ENCODE results near the gene CORO2B. TPM values are rescaled to one million over a fixed set of nuclear protein-coding genes. Genes with fewer than 3 reads are reported as not detected.

Gene CORO2B
- total and polyA plus RNA-seq, 9 of the 15 experiments (the other 6 are each of a cell fraction or from before 2014, with no cell fraction given): not detected

GRCh38 chr15:68668926-68669600 lies 90.3 kb downstream of the CORO2B start:
- H3K27me3 ChIP-seq (ENCODE audit: control insufficient read depth in 2 of 2, insufficient read depth in 2 of 2, low read length in 2 of 2): peaks cover 0 to 17% of the 10 kb centered on the region in 2 experiments; a peak in 2 of 5 replicates
- no peak overlapping the region for H3K27ac ChIP-seq (ENCODE audit: extremely low read depth, low read depth, low read length)
- peaks cover 3% of the 10 kb centered on the region for H3K9me1 ChIP-seq (ENCODE audit: control insufficient read depth, insufficient read depth, low read length)
- no peaks in the 10 kb centered on the region for H3K79me2 ChIP-seq (ENCODE audit: control insufficient read depth, insufficient read depth, low read length)
- POLR2A ChIA-PET: no interaction called here
- H4K20me1 ChIP-seq (replicated peaks; ENCODE audit: control insufficient read depth, insufficient read depth, low read length): no peaks in the 10 kb centered on the region; the same call in 1 of the 2 replicates
- TF ChIP-seq BRCA1 (IDR thresholded peaks at IDR 0.05) (no peak), BRCA1 (CRISPR knock-in tag; IDR thresholded peaks at IDR 0.05) (no peak), ZNF431 (CRISPR knock-in tag; IDR thresholded peaks at IDR 0.05) (no peak), HDAC1 (IDR thresholded peaks at IDR 0.05) (no peak), CUX1 (CRISPR knock-in tag; IDR thresholded peaks at IDR 0.05) (no peak)
- TF ChIP-seq, protein P1, sequence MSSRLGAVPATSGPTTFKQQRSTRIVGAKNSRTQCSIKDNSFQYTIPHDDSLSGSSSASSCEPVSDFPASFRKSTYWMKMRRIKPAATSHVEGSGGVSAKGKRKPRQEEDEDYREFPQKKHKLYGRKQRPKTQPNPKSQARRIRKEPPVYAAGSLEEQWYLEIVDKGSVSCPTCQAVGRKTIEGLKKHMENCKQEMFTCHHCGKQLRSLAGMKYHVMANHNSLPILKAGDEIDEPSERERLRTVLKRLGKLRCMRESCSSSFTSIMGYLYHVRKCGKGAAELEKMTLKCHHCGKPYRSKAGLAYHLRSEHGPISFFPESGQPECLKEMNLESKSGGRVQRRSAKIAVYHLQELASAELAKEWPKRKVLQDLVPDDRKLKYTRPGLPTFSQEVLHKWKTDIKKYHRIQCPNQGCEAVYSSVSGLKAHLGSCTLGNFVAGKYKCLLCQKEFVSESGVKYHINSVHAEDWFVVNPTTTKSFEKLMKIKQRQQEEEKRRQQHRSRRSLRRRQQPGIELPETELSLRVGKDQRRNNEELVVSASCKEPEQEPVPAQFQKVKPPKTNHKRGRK (tag; IDR thresholded peaks at IDR 0.05): peak; percentile 76
- BruUV-seq (replicated peaks): no TSS peak
- H3K9me3 ChIP-seq (replicated peaks; ENCODE audit: control insufficient read depth, insufficient read depth, low read depth, low read length): no peaks in the 10 kb centered on the region
- in situ Hi-C loops (cut with MboI) (no loop called here), intact Hi-C loops (cut with micrococcal nuclease) (no loop called here)
- no peak for FAIRE-seq
- H3K4me2 ChIP-seq (ENCODE audit: insufficient read depth, low read length): no peak overlapping the region
- WGBS (ENCODE audit: insufficient coverage, low coverage, missing lambda C conversion rate): 10% methylated on average over 8 of the region's 11 CpGs
- H3K4me1 ChIP-seq (replicated peaks in 1 of 2; ENCODE audit: control insufficient read depth in 2 of 2, insufficient read depth in 2 of 2, low read length in 2 of 2): no peaks in the 10 kb centered on the region
- no peak overlapping the region for H3K9ac ChIP-seq (ENCODE audit: insufficient read depth in 1 of 2, low read depth in 2 of 2, low read length in 2 of 2)
- H3K36me3 ChIP-seq (ENCODE audit: control insufficient read depth, insufficient read depth, low read length): no peaks in the 10 kb centered on the region
- no peak overlapping the region for H2AFZ ChIP-seq (ENCODE audit: low read depth, low read length)
- no peak overlapping the region for H3K4me3 ChIP-seq
- no peak for ATAC-seq
- CTCF ChIA-PET (ENCODE audit: low intra/inter-chr PET ratio): no interaction called here
- no peak for DNase-seq (ENCODE audit: extremely low read depth in 1 of 4, low spot score in 3 of 4)

All from K562 (cell line).